Panc1 (cell line): ENCODE data around the gene NAT9.

Experiments used
- CTCF ChIP-seq: fragments of 450-650 bp; IDR thresholded peaks from 2 replicates; pipeline ENCODE4 v1.5.1; 2017; ENCODE audit warnings: mild to moderate bottlenecking
- POLR2AphosphoS5 ChIP-seq: IDR thresholded peaks from 2 replicates; pipeline ENCODE4 v1.6.1; 2012; ENCODE audit warnings: mild to moderate bottlenecking, low read depth, low read length, moderate library complexity
- REST ChIP-seq, 2 experiments: IDR thresholded peaks; 2 replicates each; pipeline ENCODE4 v1.6.1; 2011 to 2012; ENCODE audit warnings: low read depth in 2 of 2, control low read depth in 1 of 2, low read length in 1 of 2, mild to moderate bottlenecking in 1 of 2, moderate library complexity in 1 of 2; ENCODE audit not compliant: insufficient read depth in 1 of 2
- TCF7L2 ChIP-seq: IDR thresholded peaks from 2 replicates; pipeline ENCODE4 v1.6.1; 2011; ENCODE audit warnings: mild to moderate bottlenecking, low read depth, low read length, inconsistent platforms

GRCh38 chr17:74740641-74741387 lies 35.3 kb downstream of the NAT9 start:
- no peak for TF ChIP-seq CTCF
- no peak for TF ChIP-seq REST (IDR thresholded peaks at IDR 0.05; ENCODE audit: insufficient read depth in 1 of 2, low read depth in 2 of 2, low read length in 1 of 2)
- TF ChIP-seq TCF7L2 = no peak
- TF ChIP-seq POLR2AphosphoS5 = no peak
